ENCODE measurements around the gene BCORL1. TPM values are rescaled to one million over a fixed set of nuclear protein-coding genes. Genes with fewer than 3 reads are reported as not detected.

BCORL1 gene
- total RNA-seq, 4 donors from 2014 or later = 5.9 to 11.0 (median 7.9) TPM

GRCh38 chrX:129957241-129958082 is 25.0 kb upstream of the BCORL1 start:
- H3K36me3 ChIP-seq = no peaks in the 10 kb centered on the region
- H3K4me3 ChIP-seq = peak overlapping the region; percentile 50
- no peaks in the 10 kb centered on the region for H3K9me3 ChIP-seq
- peaks cover 15% of the 10 kb centered on the region for H3K4me1 ChIP-seq
- no peaks in the 10 kb centered on the region for H3K27me3 ChIP-seq
- peak in 1 of 2 donors; percentile 77 for DNase-seq (ENCODE audit: low spot score in 2 of 2)
- 55% methylated on average over 20 of the region's 56 CpGs for WGBS
- TF ChIP-seq EP300 (IDR thresholded peaks at IDR 0.05) (no peak), CTCF (IDR thresholded peaks at IDR 0.05) (no peak), POLR2A (IDR thresholded peaks at IDR 0.05) (no peak), POLR2AphosphoS5 (IDR thresholded peaks at IDR 0.05) (no peak)
- no peak overlapping the region for H3K27ac ChIP-seq

- no peaks in the 10 kb centered on the region for H3K27me3 ChIP-seq
- H3K27ac ChIP-seq = no peak overlapping the region
- no peak for DNase-seq (ENCODE audit: low spot score in 2 of 2)
- no peak for TF ChIP-seq CTCF (IDR thresholded peaks at IDR 0.05)
- TF ChIP-seq POLR2AphosphoS5 (IDR thresholded peaks at IDR 0.05) = no peak
- no peak for TF ChIP-seq POLR2A (IDR thresholded peaks at IDR 0.05)
- no peak for TF ChIP-seq EP300 (IDR thresholded peaks at IDR 0.05)
- H3K36me3 ChIP-seq = no peaks in the 10 kb centered on the region
- 93% methylated on average over 6 of the region's 7 CpGs for WGBS
- no peaks in the 10 kb centered on the region for H3K9me3 ChIP-seq
- no peak overlapping the region for H3K4me3 ChIP-seq
- H3K4me1 ChIP-seq = peaks cover 13% of the 10 kb centered on the region
Measured at GRCh38 chrX:129958083-129958465, 24.4 kb upstream of the BCORL1 start.

- peaks cover 10% of the 10 kb centered on the region for H3K4me1 ChIP-seq
- no peaks in the 10 kb centered on the region for H3K9me3 ChIP-seq
- DNase-seq (ENCODE audit: low spot score in 2 of 2) = no peak
- no peaks in the 10 kb centered on the region for H3K36me3 ChIP-seq
- H3K27ac ChIP-seq = no peak overlapping the region
- H3K27me3 ChIP-seq = no peaks in the 10 kb centered on the region
- TF ChIP-seq CTCF (IDR thresholded peaks at IDR 0.05) (no peak), POLR2A (IDR thresholded peaks at IDR 0.05) (no peak), EP300 (IDR thresholded peaks at IDR 0.05) (no peak), POLR2AphosphoS5 (IDR thresholded peaks at IDR 0.05) (no peak)
- H3K4me3 ChIP-seq = no peak overlapping the region
- 38% methylated on average over 12 of the region's 13 CpGs for WGBS
Measured at GRCh38 chrX:129958814-129959492, 23.5 kb upstream of the BCORL1 start.

GRCh38 chrX:129959493-129959832 is 23.0 kb upstream of the BCORL1 start:
- DNase-seq (ENCODE audit: low spot score in 2 of 2) = no peak
- no peaks in the 10 kb centered on the region for H3K9me3 ChIP-seq
- WGBS = 43% methylated on average over 18 of the region's 19 CpGs
- TF ChIP-seq CTCF (IDR thresholded peaks at IDR 0.05) (no peak), EP300 (IDR thresholded peaks at IDR 0.05) (no peak), POLR2A (IDR thresholded peaks at IDR 0.05) (no peak)
- H3K27ac ChIP-seq = no peak overlapping the region
- no peak overlapping the region for H3K4me3 ChIP-seq
- no peaks in the 10 kb centered on the region for H3K36me3 ChIP-seq
- H3K27me3 ChIP-seq = no peaks in the 10 kb centered on the region
- H3K4me1 ChIP-seq = peaks cover 10% of the 10 kb centered on the region
